Liver (tissue), 3 donors: Measurements from ENCODE around the gene HMGCS1.

Source experiments
- GABPA ChIP-seq, 2 donors: IDR thresholded peaks in 1 of 2; conservative IDR thresholded peaks in 1 of 2; 2 replicates each; pipeline ENCODE4 v1.6.1; 2016; ENCODE audit warnings: antibody characterized with exemption in 2 of 2, mild to moderate bottlenecking in 1 of 2, moderate library complexity in 1 of 2
- JUND ChIP-seq, 2 donors: IDR thresholded peaks; 2 replicates each; pipeline ENCODE4 v1.6.1; 2016; ENCODE audit warnings: antibody characterized with exemption in 2 of 2
- MAX ChIP-seq: IDR thresholded peaks from 2 replicates; pipeline ENCODE4 v1.6.1; 2016; ENCODE audit warnings: antibody characterized with exemption
- RAD21 ChIP-seq, 2 donors: IDR thresholded peaks; 2 replicates each; pipeline ENCODE4 v1.6.1; 2016; ENCODE audit warnings: antibody characterized with exemption in 2 of 2, mild to moderate bottlenecking in 2 of 2
- REST ChIP-seq: IDR thresholded peaks from 2 replicates; pipeline ENCODE4 v1.6.1; 2016; ENCODE audit warnings: antibody characterized with exemption, mild to moderate bottlenecking
- SP1 ChIP-seq: IDR thresholded peaks from 2 replicates; pipeline ENCODE4 v1.6.1; 2018; ENCODE audit warnings: antibody characterized with exemption, mild to moderate bottlenecking
- YY1 ChIP-seq: IDR thresholded peaks from 2 replicates; pipeline ENCODE4 v1.6.1; 2016; ENCODE audit warnings: antibody characterized with exemption, mild to moderate bottlenecking
- TF ChIP-seq, protein P1 (sequence below): fragments of 150-350 bp; IDR thresholded peaks from 2 replicates; pipeline ENCODE4 v1.5.1; 2017; ENCODE audit warnings: improper control_type of control experiment, low read depth, low read length; ENCODE audit not compliant: missing input control
- donor health status: healthy.
- donor health status: healthy.

DNA sequence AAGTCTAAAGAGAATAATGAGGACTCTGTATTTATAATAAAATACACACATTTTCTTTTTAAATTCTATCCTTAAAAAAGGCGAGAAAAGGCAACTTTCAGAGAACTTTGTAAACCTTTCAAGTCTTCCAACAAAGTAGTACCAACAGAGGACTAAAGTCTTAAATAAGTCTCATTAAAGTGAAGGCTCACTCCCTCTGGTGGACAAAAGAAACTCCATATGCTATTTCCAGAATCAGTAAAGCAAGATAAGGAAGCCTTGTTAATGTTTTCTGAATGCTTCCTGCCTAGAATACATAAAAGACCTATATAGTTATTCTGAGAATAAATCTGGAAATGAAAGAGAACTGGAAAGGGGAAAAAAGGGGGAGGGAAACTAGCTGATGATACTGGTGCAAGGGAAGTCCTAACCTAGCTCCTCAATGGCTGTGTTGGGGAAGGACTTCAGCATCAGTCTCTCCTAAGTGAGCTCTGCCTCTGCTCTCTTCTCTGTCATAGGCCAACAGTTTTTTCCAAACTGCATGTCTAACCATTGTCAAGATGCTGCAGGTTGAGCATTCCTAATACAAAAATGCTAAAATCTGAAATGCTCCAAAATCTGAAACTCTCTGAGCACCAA lies 7.2 kb downstream of the HMGCS1 start:
- TF ChIP-seq, protein P1, sequence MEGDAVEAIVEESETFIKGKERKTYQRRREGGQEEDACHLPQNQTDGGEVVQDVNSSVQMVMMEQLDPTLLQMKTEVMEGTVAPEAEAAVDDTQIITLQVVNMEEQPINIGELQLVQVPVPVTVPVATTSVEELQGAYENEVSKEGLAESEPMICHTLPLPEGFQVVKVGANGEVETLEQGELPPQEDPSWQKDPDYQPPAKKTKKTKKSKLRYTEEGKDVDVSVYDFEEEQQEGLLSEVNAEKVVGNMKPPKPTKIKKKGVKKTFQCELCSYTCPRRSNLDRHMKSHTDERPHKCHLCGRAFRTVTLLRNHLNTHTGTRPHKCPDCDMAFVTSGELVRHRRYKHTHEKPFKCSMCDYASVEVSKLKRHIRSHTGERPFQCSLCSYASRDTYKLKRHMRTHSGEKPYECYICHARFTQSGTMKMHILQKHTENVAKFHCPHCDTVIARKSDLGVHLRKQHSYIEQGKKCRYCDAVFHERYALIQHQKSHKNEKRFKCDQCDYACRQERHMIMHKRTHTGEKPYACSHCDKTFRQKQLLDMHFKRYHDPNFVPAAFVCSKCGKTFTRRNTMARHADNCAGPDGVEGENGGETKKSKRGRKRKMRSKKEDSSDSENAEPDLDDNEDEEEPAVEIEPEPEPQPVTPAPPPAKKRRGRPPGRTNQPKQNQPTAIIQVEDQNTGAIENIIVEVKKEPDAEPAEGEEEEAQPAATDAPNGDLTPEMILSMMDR, result peak; percentile 55
- TF ChIP-seq YY1, result no peak
- TF ChIP-seq JUND (IDR thresholded peaks at IDR 0.05), result no peak
- TF ChIP-seq GABPA (IDR thresholded peaks at IDR 0.05 in 1 of 2, conservative IDR thresholded peaks at IDR 0.05 in 1 of 2), result no peak
- no peak for TF ChIP-seq MAX
- TF ChIP-seq SP1, result no peak
- TF ChIP-seq REST, result no peak
- TF ChIP-seq RAD21 (IDR thresholded peaks at IDR 0.05), result peak; percentile 76 to 82
